GM06990 (cell line): ENCODE measurements around the gene CARM1.

Experiments used
- DNase-seq: peaks from one replicate; pipeline ENCODE4 v3.0.0-alpha.2; 2011; ENCODE audit not compliant: insufficient read length; ENCODE audit errors: extremely low read depth
- H3K27me3 ChIP-seq: replicated peaks from 2 replicates; pipeline ENCODE4 v1.6.0; 2011; ENCODE audit warnings: low read length; ENCODE audit not compliant: control insufficient read depth, insufficient read depth
- H3K36me3 ChIP-seq: 2 replicates; pipeline ENCODE4 v1.5.1; 2011; ENCODE audit warnings: low read length; ENCODE audit not compliant: control insufficient read depth, insufficient read depth
- H3K4me3 ChIP-seq: replicated peaks from 2 replicates; pipeline ENCODE4 v1.5.1; 2011; ENCODE audit warnings: low read depth, mild to moderate bottlenecking, control low read depth, low read length
- TF ChIP-seq, protein P1 (sequence below): IDR thresholded peaks from 2 replicates; pipeline ENCODE4 v1.5.1; 2011; ENCODE audit warnings: low read length, control low read depth, mild to moderate bottlenecking, inconsistent platforms; ENCODE audit not compliant: insufficient read depth, poor library complexity, severe bottlenecking

The CARM1 gene

DNA sequence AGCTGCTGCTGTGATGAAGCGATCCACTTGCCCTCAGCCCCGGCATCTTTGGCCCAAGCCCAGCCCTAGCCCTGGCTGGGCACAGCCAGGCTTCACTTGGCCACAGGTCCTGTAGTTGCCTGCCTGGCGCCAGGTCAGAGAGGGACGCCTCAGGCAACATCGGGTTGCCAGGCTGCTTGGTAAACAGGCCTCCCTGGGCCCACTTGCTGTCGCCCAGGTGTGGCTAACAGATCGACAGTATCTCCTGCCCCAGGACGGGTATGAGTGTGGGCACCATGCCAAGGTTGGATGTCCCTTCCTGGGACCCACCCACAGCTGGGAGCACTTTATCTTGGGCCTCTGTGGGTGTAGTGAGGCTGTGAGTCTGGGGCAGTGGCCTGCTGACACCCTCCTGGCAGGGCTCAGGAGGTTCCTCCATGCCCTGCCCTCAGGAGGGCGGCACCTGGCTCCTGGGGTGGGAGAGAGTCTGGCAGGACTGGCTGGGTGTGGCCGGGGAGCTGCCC lies 27.8 kb downstream of the CARM1 start:
- DNase-seq: no peak

DNA sequence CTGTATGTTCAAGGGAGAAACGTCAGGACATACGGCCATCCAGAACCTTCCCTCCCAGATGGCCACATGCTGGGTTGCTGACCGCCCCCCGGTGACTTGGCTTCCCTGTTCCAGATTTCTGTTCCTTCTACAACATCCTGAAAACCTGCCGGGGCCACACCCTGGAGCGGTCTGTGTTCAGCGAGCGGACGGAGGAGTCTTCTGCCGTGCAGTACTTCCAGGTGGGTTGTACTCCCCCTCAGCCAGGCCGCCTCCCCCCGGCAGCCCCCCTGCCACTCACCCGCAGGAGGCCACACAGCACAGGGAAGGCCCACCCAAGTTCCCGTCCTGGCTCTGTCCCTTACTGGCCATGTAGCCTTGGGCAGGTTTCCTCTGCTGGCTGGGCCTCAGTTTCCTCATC lies 36.6 kb downstream of the CARM1 start:
- Histone ChIP-seq H3K4me3 (no peak overlapping the region), H3K27me3 (no peaks in the 10 kb centered on the region), H3K36me3 (peaks cover 31% of the 10 kb centered on the region)
- DNase-seq: no peak
- TF ChIP-seq, protein P1, sequence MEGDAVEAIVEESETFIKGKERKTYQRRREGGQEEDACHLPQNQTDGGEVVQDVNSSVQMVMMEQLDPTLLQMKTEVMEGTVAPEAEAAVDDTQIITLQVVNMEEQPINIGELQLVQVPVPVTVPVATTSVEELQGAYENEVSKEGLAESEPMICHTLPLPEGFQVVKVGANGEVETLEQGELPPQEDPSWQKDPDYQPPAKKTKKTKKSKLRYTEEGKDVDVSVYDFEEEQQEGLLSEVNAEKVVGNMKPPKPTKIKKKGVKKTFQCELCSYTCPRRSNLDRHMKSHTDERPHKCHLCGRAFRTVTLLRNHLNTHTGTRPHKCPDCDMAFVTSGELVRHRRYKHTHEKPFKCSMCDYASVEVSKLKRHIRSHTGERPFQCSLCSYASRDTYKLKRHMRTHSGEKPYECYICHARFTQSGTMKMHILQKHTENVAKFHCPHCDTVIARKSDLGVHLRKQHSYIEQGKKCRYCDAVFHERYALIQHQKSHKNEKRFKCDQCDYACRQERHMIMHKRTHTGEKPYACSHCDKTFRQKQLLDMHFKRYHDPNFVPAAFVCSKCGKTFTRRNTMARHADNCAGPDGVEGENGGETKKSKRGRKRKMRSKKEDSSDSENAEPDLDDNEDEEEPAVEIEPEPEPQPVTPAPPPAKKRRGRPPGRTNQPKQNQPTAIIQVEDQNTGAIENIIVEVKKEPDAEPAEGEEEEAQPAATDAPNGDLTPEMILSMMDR: no peak

More for the DNA sequence above, 27.8 kb downstream of the CARM1 start:
- Histone ChIP-seq H3K36me3 (peaks cover 1% of the 10 kb centered on the region; the same call in 1 of the 2 replicates), H3K4me3 (no peak overlapping the region), H3K27me3 (no peaks in the 10 kb centered on the region)
- TF ChIP-seq, protein P1: no peak

- DNase-seq: no peak
- TF ChIP-seq, protein P1: no peak
- peaks cover 32% of the 10 kb centered on the region for H3K36me3 ChIP-seq
- H3K27me3 ChIP-seq: no peaks in the 10 kb centered on the region
- no peak overlapping the region for H3K4me3 ChIP-seq
Measured at GRCh38 chr19:10908380-10908960, 37.1 kb downstream of the CARM1 start.

DNA sequence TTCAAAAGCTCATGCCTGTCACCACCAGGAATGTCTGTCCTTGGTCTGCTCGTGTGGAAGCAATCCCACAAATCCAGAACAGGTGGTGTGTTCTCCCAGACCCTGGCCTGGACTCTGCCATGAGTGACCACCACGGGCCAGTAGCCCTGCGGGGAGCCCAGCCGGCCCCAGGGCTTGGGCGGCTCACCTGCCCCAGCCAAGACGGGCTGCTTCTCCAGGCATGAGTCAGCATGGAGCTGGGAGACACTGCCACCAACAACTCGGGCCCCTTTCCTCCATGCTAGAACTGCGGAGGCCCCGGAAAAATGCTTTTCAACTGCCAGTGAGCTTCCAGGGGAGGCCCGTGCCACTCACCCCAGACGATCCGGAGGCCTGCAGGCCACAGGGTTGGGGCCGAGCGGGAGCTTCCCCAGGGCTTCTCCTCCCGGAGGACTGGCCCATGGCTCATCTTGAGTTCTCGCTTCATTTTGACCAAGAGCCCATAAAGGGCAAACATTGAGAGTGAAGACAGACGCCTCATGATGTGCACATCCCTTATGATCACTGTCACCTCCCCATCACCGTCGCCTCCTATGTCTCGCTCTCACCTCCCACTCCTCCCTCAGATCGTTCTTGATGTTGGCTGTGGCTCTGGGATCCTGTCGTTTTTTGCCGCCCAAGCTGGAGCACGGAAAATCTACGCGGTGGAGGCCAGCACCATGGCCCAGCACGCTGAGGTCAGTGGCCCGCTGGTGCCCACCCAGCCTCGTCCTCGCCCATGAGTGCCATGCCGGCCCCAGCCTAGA lies 40.4 kb downstream of the CARM1 start:
- Histone ChIP-seq H3K36me3 (peaks cover 40% of the 10 kb centered on the region), H3K27me3 (no peaks in the 10 kb centered on the region), H3K4me3 (no peak overlapping the region)
- TF ChIP-seq, protein P1: no peak
- no peak for DNase-seq

GRCh38 chr19:10912619-10913018 lies 41.3 kb downstream of the CARM1 start:
- Histone ChIP-seq H3K36me3 (peaks cover 40% of the 10 kb centered on the region), H3K27me3 (no peaks in the 10 kb centered on the region), H3K4me3 (no peak overlapping the region)
- DNase-seq: no peak
- TF ChIP-seq, protein P1: no peak
